CD4-positive, alpha-beta T cell (primary cell): ENCODE results near the gene VSIG2. TPM values are rescaled to one million over a fixed set of nuclear protein-coding genes. Genes with fewer than 3 reads are reported as not detected.

Experiments used
- ATAC-seq: fragments of 200-7000 bp; cut with Tn5 transposase; one replicate; pipeline ENCODE4 v1.10.0; 2022; ENCODE audit warnings: mild to moderate bottlenecking; ENCODE audit not compliant: poor library complexity
- CTCF ChIA-PET: fragments of 350-600 bp; sonication (Branson Sonifier 250); formaldehyde crosslinking; loops from one replicate; lab custom pipeline; 2021; ENCODE audit warnings: antibody characterized with exemption, inconsistent platforms; lab: Charles Lee
- POLR2A ChIA-PET: fragments of 350-600 bp; sonication (Branson Sonifier 250); formaldehyde crosslinking; loops from one replicate; lab custom pipeline; 2021; ENCODE audit warnings: antibody characterized with exemption, inconsistent platforms; lab: Charles Lee
- DNase-seq, 14 experiments: peaks; one replicate each; pipeline ENCODE4 v3.0.0-alpha.2; 2013 to 2020; ENCODE audit warnings: mixed read lengths in 2 of 14
- H3K27ac ChIP-seq, 2 donors: one replicate each; pipeline versions ENCODE4 v1.5.1 to v1.7.0; 2013; ENCODE audit warnings: low read length in 2 of 2, low read depth in 1 of 2, mild to moderate bottlenecking in 1 of 2
- H3K27me3 ChIP-seq, 2 experiments: 1 replicate in 1 of 2; 2 replicates in 1 of 2; pipeline versions ENCODE4 v1.6.1 to v1.7.0; 2013; ENCODE audit warnings: low read length in 2 of 2, control low read depth in 1 of 2, mild to moderate bottlenecking in 1 of 2, moderate library complexity in 1 of 2; ENCODE audit not compliant: insufficient read depth in 2 of 2, control insufficient read depth in 1 of 2
- H3K36me3 ChIP-seq: one replicate; pipeline ENCODE4 v1.6.1; 2013; ENCODE audit warnings: low read length, control low read depth; ENCODE audit not compliant: insufficient read depth
- H3K4me1 ChIP-seq: one replicate; pipeline ENCODE4 v1.6.1; 2013; ENCODE audit warnings: low read length, control low read depth; ENCODE audit not compliant: insufficient read depth
- H3K4me3 ChIP-seq: one replicate; pipeline ENCODE4 v1.5.1; 2013; ENCODE audit warnings: mild to moderate bottlenecking, low read length, moderate library complexity
- H3K9me3 ChIP-seq, 2 experiments: 1 replicate in 1 of 2; 2 replicates in 1 of 2; pipeline versions ENCODE4 v1.6.1 to v1.7.0; 2013; ENCODE audit warnings: low read length in 2 of 2, mild to moderate bottlenecking in 2 of 2, control low read depth in 1 of 2, moderate library complexity in 1 of 2; ENCODE audit not compliant: control insufficient read depth in 1 of 2, insufficient read depth in 1 of 2
- H3K27ac Mint-ChIP-seq: one replicate; pipeline ENCODE4 v1.8.0; 2020; ENCODE audit warnings: mixed read lengths
- H3K27me3 Mint-ChIP-seq: one replicate; pipeline ENCODE4 v1.8.0; 2021; ENCODE audit warnings: mixed read lengths
- H3K36me3 Mint-ChIP-seq: one replicate; pipeline ENCODE4 v1.8.0; 2021; ENCODE audit warnings: low read depth, mixed read lengths
- H3K4me1 Mint-ChIP-seq: one replicate; pipeline ENCODE4 v1.8.0; 2021; ENCODE audit warnings: low read depth, mixed read lengths
- H3K4me3 Mint-ChIP-seq: one replicate; pipeline ENCODE4 v1.8.0; 2020; ENCODE audit warnings: mild to moderate bottlenecking, mixed read lengths
- H3K9me3 Mint-ChIP-seq: one replicate; pipeline ENCODE4 v1.8.0; 2020; ENCODE audit warnings: mixed read lengths
- intact Hi-C, 2 experiments: fragments of 100-400 bp; cut with DNase I in 1 of 2; cut with micrococcal nuclease in 1 of 2; formaldehyde crosslinking; loops; one replicate each; pipeline versions ENCODE4 v1.15.1 to v1.9.0; 2023 to 2025; cut with DNase I, micrococcal nuclease
- total RNA-seq, 174 experiments: library from RNA in 2 of 174; stranded (reverse) in 2 of 174; gene quantifications; one replicate each; pipeline ENCODE4 v1.2.3 and lab custom pipeline; 2021 to 2026
- TF ChIP-seq, protein P1 (sequence below): fragments of 200-600 bp; IDR thresholded peaks from one replicate; pipeline ENCODE4 v1.8.0; 2022; ENCODE audit warnings: antibody characterized with exemption, mild to moderate bottlenecking

The VSIG2 gene
- total RNA-seq, 2 experiments from 2014 or later, result 0.28 TPM; not detected in 1

GRCh38 chr11:124783002-124783401 is 30.9 kb upstream of the VSIG2 start:
- no peaks in the 10 kb centered on the region for H3K27me3 Mint-ChIP-seq
- CTCF ChIA-PET, result interaction anchor here (0.8 to 1.5 kb wide), 3 partner anchors 10 to 114 kb away, joined by 3 to 4 read pairs (median 4); no protein-coding TSS in a partner anchor

DNA sequence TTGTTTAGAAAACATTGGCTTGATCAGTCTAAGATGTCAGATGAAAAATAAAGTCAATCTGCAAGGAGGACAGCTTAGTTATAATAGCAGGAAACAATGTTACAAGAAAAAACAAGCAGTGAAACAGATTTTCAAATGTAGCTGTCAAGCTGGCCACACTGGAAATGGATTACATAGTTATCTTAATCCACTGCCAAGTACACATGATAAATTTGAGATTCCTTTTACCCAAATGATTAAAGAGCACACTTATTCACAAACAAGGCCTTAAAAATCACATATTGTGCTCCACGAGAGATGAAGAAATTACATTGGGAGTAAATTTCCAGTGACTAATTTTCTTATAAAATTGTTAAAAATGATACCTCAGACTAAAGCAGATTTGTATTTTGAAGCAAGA is 27.5 kb upstream of the VSIG2 start:
- no peaks in the 10 kb centered on the region for H3K36me3 ChIP-seq
- ChIA-PET CTCF (interaction anchor here (0.9 to 1.6 kb wide), 4 partner anchors 14 to 110 kb away, joined by 3 to 5 read pairs (median 4); no protein-coding TSS in a partner anchor), POLR2A (interaction anchor here (1.2 kb wide), 1 partner anchor 10 kb away, joined by 3 read pairs; no protein-coding TSS in a partner anchor)
- H3K9me3 ChIP-seq, result no peaks in the 10 kb centered on the region
- no peaks in the 10 kb centered on the region for H3K27me3 ChIP-seq
- H3K27me3 Mint-ChIP-seq, result no peaks in the 10 kb centered on the region
- peaks cover 3% of the 10 kb centered on the region for H3K4me1 ChIP-seq
- TF ChIP-seq, protein P1, sequence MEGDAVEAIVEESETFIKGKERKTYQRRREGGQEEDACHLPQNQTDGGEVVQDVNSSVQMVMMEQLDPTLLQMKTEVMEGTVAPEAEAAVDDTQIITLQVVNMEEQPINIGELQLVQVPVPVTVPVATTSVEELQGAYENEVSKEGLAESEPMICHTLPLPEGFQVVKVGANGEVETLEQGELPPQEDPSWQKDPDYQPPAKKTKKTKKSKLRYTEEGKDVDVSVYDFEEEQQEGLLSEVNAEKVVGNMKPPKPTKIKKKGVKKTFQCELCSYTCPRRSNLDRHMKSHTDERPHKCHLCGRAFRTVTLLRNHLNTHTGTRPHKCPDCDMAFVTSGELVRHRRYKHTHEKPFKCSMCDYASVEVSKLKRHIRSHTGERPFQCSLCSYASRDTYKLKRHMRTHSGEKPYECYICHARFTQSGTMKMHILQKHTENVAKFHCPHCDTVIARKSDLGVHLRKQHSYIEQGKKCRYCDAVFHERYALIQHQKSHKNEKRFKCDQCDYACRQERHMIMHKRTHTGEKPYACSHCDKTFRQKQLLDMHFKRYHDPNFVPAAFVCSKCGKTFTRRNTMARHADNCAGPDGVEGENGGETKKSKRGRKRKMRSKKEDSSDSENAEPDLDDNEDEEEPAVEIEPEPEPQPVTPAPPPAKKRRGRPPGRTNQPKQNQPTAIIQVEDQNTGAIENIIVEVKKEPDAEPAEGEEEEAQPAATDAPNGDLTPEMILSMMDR, result no peak
- no peak overlapping the region for H3K27ac ChIP-seq
- peaks cover 31% of the 10 kb centered on the region for H3K36me3 Mint-ChIP-seq
- H3K9me3 Mint-ChIP-seq, result no peaks in the 10 kb centered on the region
- H3K4me3 ChIP-seq, result no peak overlapping the region
- intact Hi-C loops, result no loop called here
- H3K4me1 Mint-ChIP-seq, result peaks cover 28% of the 10 kb centered on the region
- no peak for DNase-seq
- ATAC-seq, result no peak
- H3K4me3 Mint-ChIP-seq, result no peak overlapping the region
- no peak overlapping the region for H3K27ac Mint-ChIP-seq

More at GRCh38 chr11:124783002-124783401, 30.9 kb upstream of the VSIG2 start:
- no peaks in the 10 kb centered on the region for H3K9me3 Mint-ChIP-seq
- H3K36me3 ChIP-seq, result no peaks in the 10 kb centered on the region
- intact Hi-C loops, result no loop called here
- H3K27ac Mint-ChIP-seq, result no peak overlapping the region
- H3K27me3 ChIP-seq, result no peaks in the 10 kb centered on the region
- no peak overlapping the region for H3K4me3 Mint-ChIP-seq
- H3K4me3 ChIP-seq, result no peak overlapping the region
- ATAC-seq (no peak), DNase-seq (no peak)
- no peaks in the 10 kb centered on the region for H3K9me3 ChIP-seq
- POLR2A ChIA-PET, result no interaction called here
- no peak overlapping the region for H3K27ac ChIP-seq
- no peaks in the 10 kb centered on the region for H3K4me1 ChIP-seq
- H3K36me3 Mint-ChIP-seq, result peaks cover 5% of the 10 kb centered on the region
- TF ChIP-seq, protein P1, result no peak
- H3K4me1 Mint-ChIP-seq, result peaks cover 12% of the 10 kb centered on the region

DNA sequence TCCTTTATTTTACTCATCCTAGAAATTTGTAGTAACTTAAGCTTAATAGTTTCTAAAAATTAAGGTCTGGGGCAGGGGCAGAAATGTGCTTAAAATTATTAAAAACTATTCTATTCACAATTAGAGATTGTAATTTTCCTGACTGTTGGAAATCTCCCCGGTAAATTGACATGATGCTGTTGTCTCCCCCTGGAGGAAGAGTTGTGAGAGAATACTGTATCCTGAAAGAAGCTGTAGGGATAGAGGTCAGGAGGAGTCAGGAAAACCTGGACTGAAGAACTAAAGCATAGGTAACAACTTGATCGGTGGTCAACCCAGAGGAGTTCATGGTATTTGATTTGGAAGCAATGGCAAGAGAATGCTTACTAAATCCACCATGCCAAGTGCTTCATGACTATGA is 26.2 kb upstream of the VSIG2 start:
- Mint-ChIP-seq H3K9me3 (no peaks in the 10 kb centered on the region), H3K4me3 (no peak overlapping the region), H3K4me1 (peaks cover 28% of the 10 kb centered on the region), H3K27me3 (no peaks in the 10 kb centered on the region), H3K36me3 (peaks cover 35% of the 10 kb centered on the region), H3K27ac (no peak overlapping the region)
- Histone ChIP-seq H3K4me3 (no peak overlapping the region), H3K27me3 (no peaks in the 10 kb centered on the region), H3K4me1 (peaks cover 3% of the 10 kb centered on the region), H3K27ac (no peak overlapping the region), H3K36me3 (no peaks in the 10 kb centered on the region), H3K9me3 (no peaks in the 10 kb centered on the region)
- CTCF ChIA-PET, result interaction anchor here (0.7 to 1.8 kb wide), 3 partner anchors 15 to 104 kb away, joined by 3 to 5 read pairs (median 4); partner anchors contain the start of genes SIAE and SPA17
- intact Hi-C loops, result no loop called here
- no peak for DNase-seq
- ATAC-seq, result no peak
- POLR2A ChIA-PET, result no interaction called here
- TF ChIP-seq, protein P1, result no peak
